SKM-1 treated with dmso at 0.1 percent for 144 hours (cell line): ENCODE results near the gene GALNTL6.
"Not testable (repeated sequence)": the region's sequence is repeated elsewhere in the genome, so short reads cannot be mapped to it uniquely, and the experiment has no call there.

Experiments used
- DNase-seq: peaks from one replicate; lab custom pipeline; 2025; ENCODE audit not compliant: unreplicated experiment; lab: John Stamatoyannopoulos, UW

The GALNTL6 gene

GRCh38 chr4:172787111-172787510 lies 973.9 kb downstream of the GALNTL6 start:
- no peak for DNase-seq

GRCh38 chr4:172791841-172792240 lies 978.6 kb downstream of the GALNTL6 start:
- no peak for DNase-seq

GRCh38 chr4:172793565-172794306 lies 980.5 kb downstream of the GALNTL6 start:
- no peak for DNase-seq

GRCh38 chr4:172794307-172794703 lies 981.1 kb downstream of the GALNTL6 start:
- no peak for DNase-seq

GRCh38 chr4:172797281-172797680 lies 984.1 kb downstream of the GALNTL6 start:
- DNase-seq, result not testable (repeated sequence)

- DNase-seq, result no peak
These were observed 988.8 kb downstream of the GALNTL6 start for GRCh38 chr4:172802032-172802431.

DNA sequence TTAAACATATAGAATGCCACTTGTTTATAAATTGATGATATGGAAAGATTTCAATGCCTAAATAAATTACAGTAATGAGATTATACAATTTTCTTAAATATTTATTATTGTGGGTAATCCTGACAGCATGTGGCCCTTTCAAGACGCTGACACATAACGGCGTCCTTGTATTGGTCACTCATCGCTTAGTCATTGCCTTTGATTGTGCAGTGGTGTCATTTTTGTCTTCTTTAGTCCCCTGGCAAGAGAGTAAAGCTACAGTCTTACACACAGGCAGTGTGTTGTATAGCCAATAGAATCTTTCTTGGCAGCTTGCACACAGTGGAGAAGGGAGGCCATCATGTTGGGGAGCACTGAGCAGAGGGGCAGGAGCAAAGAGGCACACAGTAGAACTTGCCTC lies 993.6 kb downstream of the GALNTL6 start:
- DNase-seq, result no peak

DNA sequence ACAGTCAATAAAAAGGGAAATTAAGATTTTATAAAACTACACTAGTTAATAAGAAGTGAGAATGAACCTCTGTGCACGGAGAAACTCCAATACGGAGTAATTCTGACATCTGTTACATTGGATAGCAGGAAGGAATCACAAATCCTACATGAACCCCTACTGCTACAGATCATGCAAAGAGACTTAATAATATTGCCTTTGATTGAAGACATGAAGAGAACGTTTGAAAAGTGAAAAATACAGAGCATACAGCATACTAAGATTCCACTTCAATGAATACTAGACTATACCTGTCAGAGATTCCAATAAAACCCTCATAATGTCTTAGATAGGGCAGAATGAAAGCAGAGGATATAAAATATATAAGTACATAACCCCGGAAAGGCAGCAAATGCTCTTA lies 995.0 kb downstream of the GALNTL6 start:
- DNase-seq, result no peak

- DNase-seq, result no peak
These were observed 996.1 kb downstream of the GALNTL6 start for GRCh38 chr4:172809319-172809718.

- no peak for DNase-seq
These were observed 1000.2 kb downstream of the GALNTL6 start for GRCh38 chr4:172813359-172813923.

- DNase-seq, result no peak
These were observed 1002.4 kb downstream of the GALNTL6 start for GRCh38 chr4:172815499-172816164.

DNA sequence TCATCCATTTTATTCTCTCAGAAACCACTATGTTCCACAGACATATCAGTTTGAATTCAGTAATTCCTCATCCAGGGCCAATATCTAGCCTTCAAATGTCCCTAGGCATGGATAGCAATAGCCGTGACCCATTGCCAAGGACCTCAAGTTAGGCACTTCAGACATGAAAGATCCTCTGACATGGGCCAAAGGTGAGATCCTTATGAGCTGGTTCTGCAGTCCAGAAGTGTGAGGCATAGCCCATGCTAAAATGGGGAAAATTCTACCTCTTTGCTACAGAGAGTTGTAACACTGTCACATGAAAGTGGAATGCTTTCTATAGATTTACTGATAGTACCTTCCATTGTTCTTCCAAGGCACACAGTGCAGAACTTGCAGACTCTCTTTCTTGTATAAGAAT lies 1005.7 kb downstream of the GALNTL6 start:
- no peak for DNase-seq

GRCh38 chr4:172819353-172819752 lies 1006.1 kb downstream of the GALNTL6 start:
- DNase-seq, result no peak

- no peak for DNase-seq
These were observed 1009.1 kb downstream of the GALNTL6 start for GRCh38 chr4:172822331-172822730.

GRCh38 chr4:172826346-172826745 lies 1013.1 kb downstream of the GALNTL6 start:
- no peak for DNase-seq

DNA sequence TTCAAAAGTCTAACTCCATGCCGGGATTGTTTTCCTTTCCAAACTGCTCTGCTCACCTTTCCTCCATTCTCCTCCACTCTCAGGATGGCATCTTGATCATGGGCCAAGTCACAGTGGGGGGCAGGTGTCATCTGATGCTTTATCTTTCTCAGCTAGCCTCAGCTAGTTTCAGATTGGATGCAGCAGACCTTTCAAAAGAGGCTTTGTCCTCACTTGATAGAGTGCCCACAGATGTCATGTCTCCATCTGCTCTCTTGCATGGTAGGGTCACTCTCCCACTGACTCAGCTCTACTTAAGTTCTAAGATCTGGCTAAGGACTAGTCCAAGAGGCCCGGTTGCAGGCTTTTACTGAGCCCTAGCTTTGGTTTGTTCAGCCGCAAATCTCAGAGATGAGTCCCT lies 1013.7 kb downstream of the GALNTL6 start:
- DNase-seq, result no peak

DNA sequence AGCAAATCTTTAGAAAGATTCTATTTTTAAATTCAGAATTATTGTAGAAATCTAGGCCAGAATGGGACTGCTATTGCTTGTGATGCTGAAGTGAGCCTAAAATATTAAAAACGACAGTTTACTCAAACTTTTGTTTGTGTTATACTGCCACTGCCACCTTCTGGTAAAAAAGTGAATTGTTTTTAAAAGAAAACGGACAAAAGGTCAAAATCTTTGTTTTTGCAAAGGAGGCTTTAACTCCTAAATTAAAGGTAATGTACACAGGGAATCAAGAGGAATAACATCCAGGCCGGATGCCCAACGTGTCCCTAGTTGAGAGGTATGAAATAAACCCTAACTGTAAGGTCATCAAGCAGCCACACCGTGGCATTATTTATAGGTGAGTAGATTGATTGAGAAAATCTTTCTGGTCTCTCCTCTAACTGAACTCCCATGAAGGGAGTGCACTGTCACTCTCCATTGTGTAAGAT lies 1017.1 kb downstream of the GALNTL6 start:
- DNase-seq, result no peak

- no peak for DNase-seq
These were observed 1023.5 kb downstream of the GALNTL6 start for GRCh38 chr4:172836661-172837060.

DNA sequence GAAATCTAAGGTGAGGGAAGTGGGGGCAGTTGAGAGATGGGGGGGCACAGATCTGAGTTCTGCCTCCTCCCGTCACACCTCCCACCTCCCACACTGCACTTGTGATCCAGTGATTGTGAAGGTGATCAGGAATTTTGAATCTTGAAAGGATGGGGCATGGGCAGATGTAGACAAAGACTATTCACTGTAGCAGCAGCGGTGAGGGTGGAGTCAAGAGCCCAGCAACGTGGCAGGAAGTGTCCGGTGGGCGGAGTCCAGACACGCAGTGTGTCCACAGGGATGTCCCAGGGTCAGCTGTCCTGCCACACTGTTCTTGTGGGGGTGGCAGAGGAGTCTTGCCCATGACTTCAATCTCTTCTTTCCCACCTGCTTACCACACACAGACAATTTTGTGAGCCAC lies 1024.9 kb downstream of the GALNTL6 start:
- no peak for DNase-seq

DNA sequence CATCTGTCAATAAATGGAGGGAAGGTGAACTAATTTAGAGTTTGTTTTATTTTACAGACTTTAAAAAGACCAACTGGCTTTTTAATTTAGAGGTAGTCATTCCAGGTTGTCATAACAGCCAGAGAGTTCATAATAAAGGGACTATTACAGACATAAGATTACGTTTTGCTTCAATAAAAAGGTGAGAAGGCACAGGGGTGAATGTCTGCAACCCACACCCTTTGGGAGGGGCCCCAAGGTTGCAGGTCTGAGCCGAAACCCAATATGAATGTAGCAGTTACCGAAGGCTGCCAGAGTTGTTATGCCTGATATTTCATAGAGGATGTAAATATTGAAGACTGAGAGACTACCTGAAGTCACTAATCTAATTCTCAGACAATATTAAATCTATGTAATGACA lies 1025.7 kb downstream of the GALNTL6 start:
- DNase-seq, result no peak

DNA sequence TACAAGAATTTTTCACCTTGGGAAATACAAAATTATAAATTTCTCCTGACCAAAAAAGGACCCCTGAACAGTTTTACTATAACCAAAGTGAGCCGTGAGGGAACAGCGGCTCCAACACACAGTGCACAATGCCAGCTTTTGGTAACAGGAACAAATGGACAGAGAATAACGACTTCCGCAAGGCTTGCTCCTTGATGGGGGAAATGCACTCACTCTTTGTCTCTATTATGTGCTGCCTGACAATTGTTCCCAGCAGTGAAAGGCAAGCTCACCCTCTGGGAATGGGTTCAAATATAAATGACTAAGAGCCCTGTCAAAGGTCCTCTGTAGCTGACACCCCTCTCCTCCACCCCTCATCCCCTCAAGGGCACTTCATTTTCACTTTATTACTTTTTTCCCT lies 1029.6 kb downstream of the GALNTL6 start:
- no peak for DNase-seq

DNA sequence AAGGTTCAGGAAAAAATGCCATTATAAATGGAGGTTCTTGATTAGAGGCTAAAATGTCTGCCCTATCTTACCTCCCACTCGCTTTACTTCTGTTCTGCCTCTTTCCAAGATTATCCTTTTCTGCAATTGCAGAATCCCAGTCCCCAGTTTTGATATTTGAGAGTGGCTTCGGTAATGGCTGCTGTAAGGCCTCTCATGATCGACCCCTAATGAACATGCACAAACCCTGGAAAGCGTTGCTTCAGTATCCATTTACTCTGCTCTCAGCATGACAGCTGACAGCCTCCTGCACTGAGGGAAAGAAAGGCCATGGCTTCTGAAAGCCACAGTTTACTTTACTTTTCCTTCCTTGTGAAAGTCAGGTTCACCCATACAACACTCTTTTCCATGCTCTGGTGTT lies 1030.0 kb downstream of the GALNTL6 start:
- DNase-seq, result no peak
